OCI-LY1 (cell line): ENCODE measurements around the gene DGCR2.

Experiments used
- H2AFZ ChIP-seq: fragments of 200-600 bp; sonication (generic), shearing (Covaris generic); 2 replicates; pipeline ENCODE4 v1.6.0; 2014; ENCODE audit warnings: antibody characterized with exemption, mild to moderate bottlenecking, low read length
- H3F3A ChIP-seq: fragments of 200-600 bp; sonication (generic), shearing (Covaris generic); 2 replicates; pipeline ENCODE4 v1.6.0; 2014; ENCODE audit warnings: mild to moderate bottlenecking, antibody characterized with exemption, low read length, moderate library complexity; ENCODE audit not compliant: insufficient read depth
- H3K27ac ChIP-seq: fragments of 200-600 bp; sonication (generic); 2 replicates; pipeline ENCODE4 v1.5.1; 2014; ENCODE audit warnings: low read length, mixed run types, mild to moderate bottlenecking, low read depth; ENCODE audit not compliant: poor library complexity, severe bottlenecking
- H3K27me3 ChIP-seq: fragments of 200-600 bp; sonication (generic); 2 replicates; pipeline ENCODE4 v1.6.0; 2014; ENCODE audit warnings: antibody characterized with exemption, mild to moderate bottlenecking, low read length, moderate library complexity; ENCODE audit not compliant: insufficient read depth
- H3K36me3 ChIP-seq: fragments of 200-600 bp; sonication (generic); 2 replicates; pipeline ENCODE4 v1.6.1; 2014; ENCODE audit warnings: mild to moderate bottlenecking, antibody characterized with exemption, low read length, moderate library complexity, mixed read lengths; ENCODE audit not compliant: insufficient read depth
- H3K4me1 ChIP-seq: fragments of 200-600 bp; sonication (generic); 2 replicates; pipeline ENCODE4 v1.5.1; 2014; ENCODE audit warnings: mild to moderate bottlenecking, low read length, moderate library complexity; ENCODE audit not compliant: insufficient read depth, severe bottlenecking
- H3K4me2 ChIP-seq: fragments of 200-600 bp; sonication (generic), shearing (Covaris generic); 2 replicates; pipeline ENCODE4 v1.6.1; 2014; ENCODE audit warnings: low read length
- H3K4me3 ChIP-seq: fragments of 200-600 bp; sonication (generic); 2 replicates; pipeline ENCODE4 v1.5.1; 2014; ENCODE audit warnings: low read length, low read depth, mild to moderate bottlenecking, mixed read lengths; ENCODE audit not compliant: poor library complexity, severe bottlenecking
- H3K79me2 ChIP-seq: fragments of 200-600 bp; shearing (Covaris generic); 2 replicates; pipeline ENCODE4 v1.6.1; 2016; ENCODE audit warnings: mixed run types, low read length, mixed read lengths; ENCODE audit not compliant: insufficient read depth
- H3K9ac ChIP-seq: fragments of 200-600 bp; sonication (generic), shearing (Covaris generic); 2 replicates; pipeline ENCODE4 v1.6.1; 2014; ENCODE audit warnings: mild to moderate bottlenecking, low read length, mixed read lengths
- H3K9me2 ChIP-seq: fragments of 200-600 bp; sonication (generic), shearing (Covaris generic); 2 replicates; pipeline ENCODE4 v1.6.1; 2014; ENCODE audit warnings: low read depth, mild to moderate bottlenecking, low read length, mixed read lengths
- H3K9me3 ChIP-seq: fragments of 200-600 bp; shearing (Covaris generic); 2 replicates; pipeline ENCODE4 v1.6.1; 2014; ENCODE audit warnings: low read length, mixed read lengths
- H4K20me1 ChIP-seq: fragments of 200-600 bp; sonication (generic), shearing (Covaris generic); 2 replicates; pipeline ENCODE4 v1.6.0; 2016; ENCODE audit warnings: mild to moderate bottlenecking, low read length; ENCODE audit not compliant: insufficient read depth
- EZH2 ChIP-seq: fragments of 200-600 bp; sonication (generic), shearing (Covaris generic); IDR thresholded peaks from 2 replicates; pipeline ENCODE4 v1.8.0; 2017; ENCODE audit warnings: borderline replicate concordance, mixed run types, mild to moderate bottlenecking, antibody characterized with exemption, low read length, moderate library complexity, mixed read lengths
- TF ChIP-seq, protein P1 (sequence below): fragments of 200-600 bp; sonication (generic), shearing (Covaris generic); IDR thresholded peaks from 2 replicates; pipeline ENCODE4 v1.5.1; 2017; ENCODE audit warnings: mild to moderate bottlenecking, antibody characterized with exemption, low read length, moderate library complexity, mixed read lengths

DGCR2 gene

DNA sequence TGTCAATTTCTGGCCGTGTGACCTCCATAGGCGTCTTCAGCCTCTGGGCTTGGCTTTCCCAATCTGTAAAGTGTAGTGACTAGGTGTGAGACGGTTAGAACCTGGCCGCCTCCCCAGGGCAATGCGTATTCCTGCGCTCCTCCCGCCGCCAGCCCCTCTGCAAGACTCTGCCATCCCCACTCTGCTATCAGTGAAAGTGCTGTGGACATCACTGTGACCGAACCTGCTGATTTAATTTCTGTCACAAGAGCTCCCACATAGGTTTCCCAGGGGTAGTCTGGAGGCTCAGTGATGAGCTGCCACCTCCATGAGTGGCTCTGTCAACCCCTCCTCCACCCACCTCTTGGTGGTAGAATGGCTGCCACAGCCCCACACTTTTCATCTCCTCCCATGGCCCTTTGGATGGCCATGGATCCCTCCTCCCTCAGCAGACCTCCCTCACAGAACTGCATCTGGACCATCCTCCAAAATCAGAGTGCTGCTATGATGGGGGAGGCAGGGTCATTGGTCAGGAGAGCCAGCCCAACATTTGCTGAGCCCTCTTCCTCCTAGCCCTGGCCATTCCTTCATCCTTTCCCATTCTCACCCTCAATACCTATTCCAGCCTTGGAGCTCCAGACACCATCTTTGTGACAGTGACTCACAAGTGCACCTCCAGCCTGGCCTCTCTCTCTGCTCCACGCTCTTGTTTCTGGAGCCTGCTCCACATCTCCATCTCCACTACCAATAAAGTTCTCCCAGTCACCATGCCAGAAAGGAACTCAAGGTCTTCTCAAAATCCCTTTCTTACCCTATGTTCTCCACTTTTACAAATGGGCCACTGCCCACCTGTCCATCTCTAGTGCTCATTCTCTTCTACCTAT, 29.3 kb upstream of the DGCR2 start:
- Histone ChIP-seq H3K27me3 (no peaks in the 10 kb centered on the region; the same call in 1 of the 2 replicates), H3K9me2 (no peaks in the 10 kb centered on the region), H3K4me3 (no peak overlapping the region), H3K4me2 (no peak overlapping the region), H3F3A (no peaks in the 10 kb centered on the region), H3K79me2 (no peaks in the 10 kb centered on the region), H3K9me3 (no peaks in the 10 kb centered on the region), H4K20me1 (no peaks in the 10 kb centered on the region), H3K9ac (no peak overlapping the region), H3K27ac (no peak overlapping the region), H3K36me3 (no peaks in the 10 kb centered on the region), H2AFZ (no peak overlapping the region), H3K4me1 (no peaks in the 10 kb centered on the region)
- no peak for TF ChIP-seq EZH2
- TF ChIP-seq, protein P1, sequence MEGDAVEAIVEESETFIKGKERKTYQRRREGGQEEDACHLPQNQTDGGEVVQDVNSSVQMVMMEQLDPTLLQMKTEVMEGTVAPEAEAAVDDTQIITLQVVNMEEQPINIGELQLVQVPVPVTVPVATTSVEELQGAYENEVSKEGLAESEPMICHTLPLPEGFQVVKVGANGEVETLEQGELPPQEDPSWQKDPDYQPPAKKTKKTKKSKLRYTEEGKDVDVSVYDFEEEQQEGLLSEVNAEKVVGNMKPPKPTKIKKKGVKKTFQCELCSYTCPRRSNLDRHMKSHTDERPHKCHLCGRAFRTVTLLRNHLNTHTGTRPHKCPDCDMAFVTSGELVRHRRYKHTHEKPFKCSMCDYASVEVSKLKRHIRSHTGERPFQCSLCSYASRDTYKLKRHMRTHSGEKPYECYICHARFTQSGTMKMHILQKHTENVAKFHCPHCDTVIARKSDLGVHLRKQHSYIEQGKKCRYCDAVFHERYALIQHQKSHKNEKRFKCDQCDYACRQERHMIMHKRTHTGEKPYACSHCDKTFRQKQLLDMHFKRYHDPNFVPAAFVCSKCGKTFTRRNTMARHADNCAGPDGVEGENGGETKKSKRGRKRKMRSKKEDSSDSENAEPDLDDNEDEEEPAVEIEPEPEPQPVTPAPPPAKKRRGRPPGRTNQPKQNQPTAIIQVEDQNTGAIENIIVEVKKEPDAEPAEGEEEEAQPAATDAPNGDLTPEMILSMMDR: no peak

DNA sequence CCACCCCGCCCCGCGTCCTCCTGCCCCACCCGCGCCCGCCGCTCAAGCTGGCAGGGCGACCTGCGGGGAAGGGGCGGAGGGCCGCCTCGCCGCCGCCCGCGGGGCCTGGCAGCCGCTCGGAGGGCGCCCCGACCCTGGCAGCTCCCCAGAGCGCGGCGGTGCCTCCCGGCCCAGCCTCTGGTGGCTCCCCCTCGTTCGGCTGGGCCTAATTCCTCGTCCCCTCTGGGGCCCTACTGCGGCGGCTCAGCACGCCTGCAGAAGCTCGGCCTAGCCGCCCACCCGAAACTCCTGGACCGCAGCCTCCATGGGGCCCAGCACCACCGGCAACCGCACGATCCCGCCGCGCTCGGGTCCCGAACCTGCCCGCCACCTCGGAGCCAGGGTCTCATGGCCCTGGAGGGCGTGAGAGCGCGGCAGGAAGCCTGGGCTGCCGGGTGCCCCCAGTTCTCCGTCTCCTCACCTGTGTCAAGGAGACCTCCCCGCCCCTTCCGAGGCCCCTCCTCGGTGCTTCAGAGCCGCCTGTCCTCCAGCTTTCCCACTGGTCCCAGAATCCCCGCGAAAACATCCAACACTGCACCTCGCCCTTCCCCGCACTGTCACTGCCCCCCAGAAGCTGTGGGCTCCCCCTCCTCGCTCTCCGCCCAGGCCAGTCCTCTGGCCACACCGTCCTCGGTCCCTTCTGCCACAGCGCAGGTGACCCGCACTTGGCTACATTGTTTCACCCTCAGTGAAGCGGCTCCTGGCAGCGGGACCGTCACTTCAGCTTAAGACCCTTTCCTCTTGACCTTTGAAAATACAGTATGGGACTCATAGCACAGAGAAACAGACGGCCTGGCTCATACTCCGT, 28.5 kb upstream of the DGCR2 start:
- H3K79me2 ChIP-seq: no peaks in the 10 kb centered on the region
- TF ChIP-seq, protein P1: no peak
- no peak for TF ChIP-seq EZH2
- H3K9me3 ChIP-seq: no peaks in the 10 kb centered on the region
- no peaks in the 10 kb centered on the region for H3K27me3 ChIP-seq
- H3K4me3 ChIP-seq: no peak overlapping the region
- H3F3A ChIP-seq: no peaks in the 10 kb centered on the region
- H3K9me2 ChIP-seq: no peaks in the 10 kb centered on the region
- no peak overlapping the region for H3K4me2 ChIP-seq
- no peak overlapping the region for H3K9ac ChIP-seq
- no peaks in the 10 kb centered on the region for H4K20me1 ChIP-seq
- no peaks in the 10 kb centered on the region for H3K4me1 ChIP-seq
- H3K36me3 ChIP-seq: no peaks in the 10 kb centered on the region
- H3K27ac ChIP-seq: no peak overlapping the region
- H2AFZ ChIP-seq: no peak overlapping the region

DNA sequence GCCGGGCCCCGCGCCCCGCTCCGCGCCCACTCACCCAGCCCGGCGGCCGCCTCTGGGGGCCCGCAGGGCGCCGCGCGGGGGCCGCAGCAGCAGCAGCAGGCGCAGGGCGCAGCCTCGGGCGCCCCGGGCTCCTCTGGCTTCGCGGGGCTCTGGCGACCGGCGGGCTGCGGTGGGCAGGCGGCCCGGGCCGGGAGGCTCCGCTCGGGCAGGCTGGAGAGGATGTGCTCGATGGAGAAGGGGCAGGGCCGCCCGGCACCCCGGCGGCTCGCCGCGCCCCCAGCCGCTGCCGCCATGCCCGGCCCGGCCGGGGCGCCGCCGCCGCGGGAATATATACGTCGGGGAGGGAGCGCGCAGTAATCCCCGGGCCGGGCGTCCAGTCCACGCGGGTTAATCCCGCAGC, 27.8 kb upstream of the DGCR2 start, which contains the start of gene GSC2:
Gene GSC2, minus strand, starts transcription at position 302 of the 400 bp plus-strand sequence. Its CDS starts 9 bp downstream, at position 293.
- H3K79me2 ChIP-seq: no peaks in the 10 kb centered on the region
- H3F3A ChIP-seq: no peaks in the 10 kb centered on the region
- peaks cover 1% of the 10 kb centered on the region for H3K4me1 ChIP-seq
- no peak within 1 kb of the TSS for H3K4me2 ChIP-seq
- no peak for TF ChIP-seq EZH2
- TF ChIP-seq, protein P1: no peak
- H3K27me3 ChIP-seq: no peaks in the 10 kb centered on the region
- H2AFZ ChIP-seq: no peak within 1 kb of the TSS
- H3K9ac ChIP-seq: no peak within 1 kb of the TSS
- H3K27ac ChIP-seq: no peak within 1 kb of the TSS
- no peaks in the 10 kb centered on the region for H4K20me1 ChIP-seq
- H3K9me3 ChIP-seq: no peaks in the 10 kb centered on the region
- H3K9me2 ChIP-seq: no peaks in the 10 kb centered on the region
- H3K36me3 ChIP-seq: no peaks in the 10 kb centered on the region
- H3K4me3 ChIP-seq: no peak within 1 kb of the TSS
